Jurkat, Clone E6-1 (cell line): ENCODE data around the gene MBD2. TPM values are rescaled to one million over a fixed set of nuclear protein-coding genes. Genes with fewer than 3 reads are reported as not detected.
"Not testable (repeated sequence)": the region's sequence is repeated elsewhere in the genome, so short reads cannot be mapped to it uniquely, and the experiment has no call there.

Experiments
- DNase-seq: peaks from one replicate; pipeline ENCODE4 v3.0.0-alpha.2; 2011; ENCODE audit warnings: low read depth, low spot score
- H3K4me3 ChIP-seq: 2 replicates; pipeline ENCODE4 v1.5.1; 2011; ENCODE audit warnings: mild to moderate bottlenecking, low read length, control low read depth, moderate library complexity
- polyA plus RNA-seq: library from polyadenylated mRNA; unstranded; fragments of >200 nt; gene quantifications from one replicate; pipeline ENCODE4 v1.2.1, GENCODE V29; 2012; ENCODE audit warnings: missing spikeins; ENCODE audit not compliant: insufficient read length, insufficient read depth

MBD2 gene, protein sequence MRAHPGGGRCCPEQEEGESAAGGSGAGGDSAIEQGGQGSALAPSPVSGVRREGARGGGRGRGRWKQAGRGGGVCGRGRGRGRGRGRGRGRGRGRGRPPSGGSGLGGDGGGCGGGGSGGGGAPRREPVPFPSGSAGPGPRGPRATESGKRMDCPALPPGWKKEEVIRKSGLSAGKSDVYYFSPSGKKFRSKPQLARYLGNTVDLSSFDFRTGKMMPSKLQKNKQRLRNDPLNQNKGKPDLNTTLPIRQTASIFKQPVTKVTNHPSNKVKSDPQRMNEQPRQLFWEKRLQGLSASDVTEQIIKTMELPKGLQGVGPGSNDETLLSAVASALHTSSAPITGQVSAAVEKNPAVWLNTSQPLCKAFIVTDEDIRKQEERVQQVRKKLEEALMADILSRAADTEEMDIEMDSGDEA
- polyA plus RNA-seq, result 154 TPM

GRCh38 chr18:54224379-54225014 lies at the start of gene MBD2:
TSS of gene MBD2 (minus strand) at chr18:54224669. CDS start at chr18:54224559, 110 bp downstream.
- peak within 1 kb of the TSS; percentile 59 for H3K4me3 ChIP-seq
- peak; percentile 90 for DNase-seq

DNA sequence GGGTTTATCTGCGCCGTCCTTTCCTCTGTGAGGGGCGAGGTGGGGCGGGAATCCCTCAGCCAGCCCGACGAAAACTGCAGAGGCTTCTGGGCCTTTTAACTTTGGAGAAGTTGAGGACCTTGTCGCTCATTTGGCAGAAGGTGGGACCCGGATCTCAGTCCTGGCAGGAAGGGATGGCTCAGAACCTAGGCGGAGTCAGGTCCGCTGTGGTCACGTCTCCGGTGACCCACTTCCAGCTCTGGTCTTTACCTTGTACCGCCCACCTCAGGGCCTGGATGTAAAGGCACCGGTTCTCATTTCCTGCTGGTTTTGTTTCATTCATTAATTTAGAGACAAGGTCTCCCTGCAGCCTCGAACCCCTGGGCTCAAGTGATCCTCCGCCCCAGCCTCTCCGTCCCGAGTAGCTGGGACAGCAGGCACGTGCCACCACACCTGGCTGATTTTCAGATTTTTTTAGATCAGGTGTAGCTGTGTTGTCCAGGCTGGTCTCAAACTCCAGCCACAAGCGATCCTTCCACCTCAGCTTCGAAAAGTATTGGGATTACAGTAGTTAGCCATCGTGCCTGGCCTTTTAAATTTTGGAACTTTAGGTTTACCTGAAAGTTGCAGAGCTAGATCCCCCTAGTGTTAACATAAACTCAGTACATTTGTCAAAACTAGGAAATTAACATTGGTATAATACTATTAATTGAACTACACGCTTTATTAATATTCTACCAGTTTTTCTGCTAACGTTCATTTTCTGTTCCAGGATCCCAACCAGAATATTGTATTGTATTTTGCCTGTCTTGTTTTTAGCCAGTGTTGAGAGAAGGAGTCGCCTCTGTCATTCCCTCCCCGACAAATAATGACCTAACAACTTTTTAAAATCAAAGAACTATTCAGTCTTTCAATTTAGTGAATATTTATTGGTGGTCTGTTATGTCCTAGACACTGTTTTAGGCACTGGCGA lies 45.7 kb upstream of the MBD2 start:
- DNase-seq, result peak; percentile 31
- peak overlapping the region; percentile 72 for H3K4me3 ChIP-seq

- H3K4me3 ChIP-seq, result peak overlapping the region; percentile 72
- no peak for DNase-seq
These were observed 44.3 kb upstream of the MBD2 start for GRCh38 chr18:54268751-54269150.

DNA sequence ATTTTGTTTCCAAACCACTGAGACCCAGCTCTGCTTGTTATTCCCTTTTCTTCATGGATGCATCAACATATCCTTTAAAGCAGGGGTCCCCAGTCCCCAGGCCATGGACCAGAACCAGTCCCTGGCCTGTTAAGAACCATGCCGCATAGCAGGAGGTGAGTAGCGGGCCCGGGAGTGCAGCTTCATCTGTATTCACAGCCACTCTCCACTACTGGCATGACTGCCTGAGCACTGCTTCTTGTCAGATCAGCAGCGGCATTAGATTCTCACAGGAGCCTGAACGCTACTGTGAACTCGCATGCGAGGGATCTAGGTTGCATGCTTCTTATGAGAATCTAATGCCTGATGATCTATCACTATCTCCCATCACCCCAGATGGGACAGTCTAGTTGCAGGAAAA lies 43.2 kb upstream of the MBD2 start:
- DNase-seq, result no peak

DNA sequence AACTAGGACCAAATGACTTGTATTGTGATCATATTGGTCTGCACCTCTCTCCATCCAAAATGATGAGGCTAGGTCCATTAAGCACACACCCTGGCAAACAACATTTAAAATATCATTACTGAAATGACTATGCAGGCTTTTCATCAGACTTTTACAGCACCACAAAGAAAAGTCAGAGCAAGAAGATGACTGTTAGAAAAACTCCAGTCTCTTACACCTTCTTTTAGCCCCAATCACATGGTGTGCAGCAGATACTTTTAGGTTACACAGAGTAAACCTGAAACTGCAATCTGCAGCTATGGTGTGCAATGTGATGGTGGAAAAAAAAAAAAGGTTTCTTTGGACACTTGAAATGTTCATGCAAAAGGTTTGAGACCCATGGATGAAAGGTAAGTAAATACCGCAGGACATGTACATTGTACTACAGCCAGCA lies 39.5 kb upstream of the MBD2 start:
- DNase-seq, result no peak
- no peak overlapping the region for H3K4me3 ChIP-seq

More for the DNA sequence above, 43.2 kb upstream of the MBD2 start:
- H3K4me3 ChIP-seq, result no peak overlapping the region

DNA sequence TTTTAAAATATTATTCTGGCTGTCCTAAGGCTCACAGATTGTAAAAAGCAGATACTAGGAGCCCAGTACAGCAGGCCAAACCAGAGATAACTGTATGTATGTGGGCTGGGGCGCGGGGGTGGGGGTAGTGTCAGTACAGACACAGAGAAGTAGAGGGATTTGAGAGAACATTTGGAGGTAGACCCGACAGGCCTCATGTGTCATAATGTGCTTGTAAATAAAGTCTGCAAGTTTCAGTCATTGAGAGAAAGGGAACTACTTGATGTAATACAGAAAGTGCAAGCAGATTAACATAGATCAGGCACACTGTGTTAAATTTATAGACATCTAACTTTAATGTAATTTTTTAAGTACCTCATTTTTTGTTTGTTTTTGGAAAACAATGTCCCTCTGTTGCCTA lies 37.4 kb upstream of the MBD2 start:
- no peak for DNase-seq
- no peak overlapping the region for H3K4me3 ChIP-seq

DNA sequence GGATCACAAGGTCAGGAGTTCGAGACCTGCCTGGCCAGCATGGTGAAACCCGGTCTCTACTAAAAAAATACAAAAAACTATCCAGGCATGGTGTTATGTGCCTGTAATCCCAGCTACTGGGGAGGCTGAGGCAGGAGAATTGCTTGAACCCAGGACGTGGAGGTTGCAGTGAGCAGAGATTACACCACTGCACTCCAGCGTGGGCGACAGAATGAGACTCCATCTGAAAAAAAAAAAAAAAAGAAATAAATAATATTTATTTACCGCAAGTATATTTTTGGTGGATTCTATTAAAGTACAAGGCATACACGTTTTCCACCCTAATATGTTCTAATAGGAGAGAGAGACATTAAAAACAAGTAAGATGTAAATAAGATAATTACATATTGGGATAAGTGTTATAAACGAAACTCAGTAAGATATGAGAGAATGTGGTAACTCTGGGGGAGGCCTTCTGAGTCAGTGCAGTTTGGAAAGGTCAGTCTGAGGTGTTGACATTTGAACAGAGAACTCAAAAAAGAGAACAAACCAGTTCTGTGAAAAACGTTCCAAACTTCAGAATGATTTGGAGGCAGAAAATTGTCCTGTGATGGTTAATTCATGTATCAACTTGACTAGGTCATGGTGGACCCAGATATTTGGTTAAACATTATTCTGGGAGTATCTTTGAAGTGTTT lies 36.1 kb upstream of the MBD2 start:
- DNase-seq, result no peak
- no peak overlapping the region for H3K4me3 ChIP-seq

GRCh38 chr18:54257818-54258217 lies 33.3 kb upstream of the MBD2 start:
- not testable (repeated sequence) for H3K4me3 ChIP-seq, DNase-seq

DNA sequence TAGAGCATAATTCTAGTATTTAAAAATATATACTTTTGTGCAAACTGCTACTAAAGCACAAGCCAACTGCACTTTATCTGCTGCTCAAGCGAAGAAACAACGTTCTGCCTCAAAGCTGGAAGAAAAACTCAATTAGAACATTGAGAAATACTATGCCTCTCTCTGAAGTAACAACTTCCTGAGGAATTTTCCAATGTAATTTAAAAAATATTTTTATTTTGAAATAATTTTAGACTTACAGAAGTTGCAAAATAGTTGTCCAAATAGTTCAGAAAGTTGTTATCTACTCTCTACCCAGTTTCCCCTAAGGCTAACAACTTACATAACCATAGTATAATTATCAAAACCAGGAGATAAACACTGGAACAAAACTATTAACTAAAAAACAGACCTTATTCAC lies 32.5 kb upstream of the MBD2 start:
- no peak for DNase-seq
- H3K4me3 ChIP-seq, result no peak overlapping the region

DNA sequence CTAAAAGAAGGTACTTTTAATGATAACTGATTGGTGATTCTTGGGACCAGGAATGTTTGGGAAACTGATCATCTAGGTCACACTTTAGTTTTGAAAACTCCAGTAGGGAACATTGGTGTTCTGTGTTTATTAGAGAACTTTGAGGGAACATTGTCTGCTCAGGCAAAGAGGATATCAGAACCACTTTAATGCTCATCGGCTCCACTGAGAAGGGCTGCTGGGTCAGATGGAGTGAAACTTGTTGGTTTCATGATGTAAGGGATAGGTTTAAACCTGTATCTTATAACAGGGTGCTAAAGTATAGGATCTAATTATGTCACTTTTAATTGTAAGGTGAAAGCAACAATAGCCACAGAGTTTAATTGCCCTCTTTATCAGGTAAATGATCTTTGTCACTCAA lies 30.7 kb upstream of the MBD2 start:
- DNase-seq, result no peak
- no peak overlapping the region for H3K4me3 ChIP-seq

- H3K4me3 ChIP-seq, result no peak overlapping the region
- no peak for DNase-seq
These were observed 29.8 kb upstream of the MBD2 start for GRCh38 chr18:54254265-54254758.

DNA sequence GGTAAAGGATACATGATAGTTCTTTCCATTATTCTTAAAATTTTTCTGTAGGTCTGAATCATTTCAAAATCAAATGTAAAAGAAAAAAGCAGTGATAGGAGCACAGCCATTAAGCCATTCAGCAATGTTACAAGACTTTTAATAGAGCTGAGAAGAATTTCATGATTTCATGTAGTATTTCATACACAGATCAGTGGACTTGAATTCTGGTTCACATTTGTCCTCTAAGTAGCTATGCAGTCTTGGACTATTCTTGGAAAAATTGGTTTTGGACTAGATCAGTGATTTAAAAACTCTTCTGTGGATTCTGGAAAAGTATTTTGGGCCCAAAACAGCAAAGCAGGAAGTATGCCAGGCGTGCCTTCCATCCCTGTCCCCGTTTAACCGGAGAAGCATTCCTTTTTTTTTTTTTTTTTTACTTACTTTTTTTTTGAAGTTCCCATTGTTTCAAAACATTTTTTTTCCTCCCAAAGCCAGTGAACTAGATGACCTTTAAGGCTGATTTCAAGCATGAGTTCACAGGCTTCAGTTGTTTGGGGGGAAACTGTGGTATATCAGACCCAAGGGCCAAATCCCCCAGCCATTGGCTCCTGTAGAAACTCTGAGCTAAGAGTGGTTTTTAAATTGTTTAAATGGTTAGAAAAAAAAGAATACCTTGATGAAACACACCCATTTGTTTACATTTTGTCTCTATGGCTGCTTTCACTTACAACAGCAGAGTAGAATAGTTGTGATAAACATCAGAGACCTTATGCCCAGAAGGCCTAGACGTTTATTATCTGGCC lies 27.3 kb upstream of the MBD2 start:
- no peak overlapping the region for H3K4me3 ChIP-seq
- no peak for DNase-seq

GRCh38 chr18:54250846-54251261 lies 26.4 kb upstream of the MBD2 start:
- H3K4me3 ChIP-seq, result no peak overlapping the region
- DNase-seq, result no peak

DNA sequence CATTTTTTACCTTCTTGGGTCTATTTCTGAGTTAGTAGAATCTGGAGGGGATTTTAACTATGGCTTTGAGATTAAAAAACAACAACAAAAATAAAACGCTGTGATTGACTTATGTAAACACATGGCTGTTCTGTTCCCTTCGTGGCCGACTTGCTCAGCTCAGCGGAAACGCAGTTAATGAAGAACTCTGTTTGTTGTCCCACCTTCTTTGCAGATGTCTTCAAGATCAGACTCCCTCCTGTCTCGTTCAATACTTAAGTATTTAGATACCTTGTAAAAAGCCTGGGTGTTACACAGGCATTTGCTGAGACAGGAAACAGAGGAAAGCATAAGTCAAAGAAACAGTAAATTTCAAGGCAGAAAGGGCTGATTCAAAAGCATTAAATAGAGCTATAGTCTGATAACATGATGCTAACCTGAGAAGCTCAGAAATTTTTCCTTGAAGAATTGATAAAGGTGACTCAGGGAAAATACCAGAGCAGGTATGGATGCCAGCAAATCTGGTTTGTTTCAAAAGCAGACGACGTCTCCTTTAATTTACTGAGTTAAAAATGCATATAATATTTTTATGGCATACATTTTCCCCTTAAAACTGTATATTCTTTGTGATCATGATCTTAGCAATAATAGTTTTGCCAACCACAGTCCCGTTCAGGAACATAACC lies 23.2 kb upstream of the MBD2 start:
- H3K4me3 ChIP-seq, result no peak overlapping the region
- no peak for DNase-seq

DNA sequence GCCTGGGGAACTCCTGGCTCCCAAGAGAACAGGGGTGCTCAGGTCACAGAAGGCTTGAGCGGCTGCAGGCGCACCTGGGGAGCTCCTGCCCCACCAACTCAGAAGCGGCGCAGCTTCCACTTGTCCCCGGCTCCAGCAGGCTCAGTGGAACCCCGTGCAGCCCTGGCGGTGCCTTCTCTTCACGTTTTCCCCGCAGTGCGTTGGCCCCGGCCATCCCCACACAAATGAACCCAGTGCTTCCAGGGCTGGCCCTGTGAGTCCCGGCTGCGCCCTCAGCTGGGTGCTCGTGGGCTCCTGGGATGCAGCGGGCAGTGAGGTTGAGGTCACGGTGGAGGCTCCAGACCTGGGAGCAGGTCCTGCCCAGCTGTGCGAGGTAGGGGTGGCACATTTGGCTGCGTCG lies 17.9 kb upstream of the MBD2 start:
- DNase-seq, result no peak
- no peak overlapping the region for H3K4me3 ChIP-seq

- no peak overlapping the region for H3K4me3 ChIP-seq
- DNase-seq, result no peak
These were observed 17.0 kb upstream of the MBD2 start for GRCh38 chr18:54241483-54241882.

GRCh38 chr18:54240629-54241107 lies 16.2 kb upstream of the MBD2 start:
- DNase-seq, result no peak
- no peak overlapping the region for H3K4me3 ChIP-seq
